Fibroblast of the aortic adventitia (primary cell): ENCODE results near the gene CTPS1. TPM values are rescaled to one million over a fixed set of nuclear protein-coding genes. Genes with fewer than 3 reads are reported as not detected.

ENCODE experiments used
- DNase-seq: peaks from one replicate; pipeline ENCODE4 v3.0.0-alpha.2; 2010; ENCODE audit warnings: low read depth
- H3K4me3 ChIP-seq: 2 replicates; pipeline ENCODE4 v1.5.1; 2011; ENCODE audit warnings: low read depth, mild to moderate bottlenecking, control low read depth, low read length, moderate library complexity
- total RNA-seq: library from RNA; depleted of rRNA; stranded (reverse); fragments of >200 nt; gene quantifications from 2 replicates; pipeline ENCODE4 v1.2.3, GENCODE V29; 2012; ENCODE audit warnings: low replicate concordance
- TF ChIP-seq, protein P1 (sequence below): IDR thresholded peaks from 2 replicates; pipeline ENCODE4 v1.5.1; 2011; ENCODE audit warnings: mild to moderate bottlenecking, low read length, control low read depth, inconsistent platforms; ENCODE audit not compliant: insufficient read depth

The CTPS1 gene
- total RNA-seq, 1 donor: 22.9 TPM

DNA sequence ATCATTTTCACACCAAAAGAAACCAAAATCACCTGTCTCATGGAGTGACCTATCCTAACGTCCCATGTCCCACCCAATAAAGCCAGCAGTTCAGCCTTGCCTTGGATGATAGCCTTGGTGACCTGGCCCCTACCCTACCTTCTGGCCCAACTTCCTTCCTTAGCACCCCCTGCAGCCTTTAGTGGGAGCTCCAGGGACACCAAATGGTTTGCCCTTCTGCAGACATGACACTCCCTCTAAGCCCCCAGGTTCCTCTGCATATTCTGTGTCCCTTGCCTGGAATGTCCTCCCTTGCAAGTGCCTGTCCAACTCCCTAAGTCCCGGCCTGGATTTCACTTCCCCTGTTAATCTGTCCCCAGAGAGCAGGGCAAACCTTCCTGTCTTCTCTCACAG lies 39.9 kb downstream of the CTPS1 start:
- no peak for DNase-seq
- no peak overlapping the region for H3K4me3 ChIP-seq
- TF ChIP-seq, protein P1, sequence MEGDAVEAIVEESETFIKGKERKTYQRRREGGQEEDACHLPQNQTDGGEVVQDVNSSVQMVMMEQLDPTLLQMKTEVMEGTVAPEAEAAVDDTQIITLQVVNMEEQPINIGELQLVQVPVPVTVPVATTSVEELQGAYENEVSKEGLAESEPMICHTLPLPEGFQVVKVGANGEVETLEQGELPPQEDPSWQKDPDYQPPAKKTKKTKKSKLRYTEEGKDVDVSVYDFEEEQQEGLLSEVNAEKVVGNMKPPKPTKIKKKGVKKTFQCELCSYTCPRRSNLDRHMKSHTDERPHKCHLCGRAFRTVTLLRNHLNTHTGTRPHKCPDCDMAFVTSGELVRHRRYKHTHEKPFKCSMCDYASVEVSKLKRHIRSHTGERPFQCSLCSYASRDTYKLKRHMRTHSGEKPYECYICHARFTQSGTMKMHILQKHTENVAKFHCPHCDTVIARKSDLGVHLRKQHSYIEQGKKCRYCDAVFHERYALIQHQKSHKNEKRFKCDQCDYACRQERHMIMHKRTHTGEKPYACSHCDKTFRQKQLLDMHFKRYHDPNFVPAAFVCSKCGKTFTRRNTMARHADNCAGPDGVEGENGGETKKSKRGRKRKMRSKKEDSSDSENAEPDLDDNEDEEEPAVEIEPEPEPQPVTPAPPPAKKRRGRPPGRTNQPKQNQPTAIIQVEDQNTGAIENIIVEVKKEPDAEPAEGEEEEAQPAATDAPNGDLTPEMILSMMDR: no peak

DNA sequence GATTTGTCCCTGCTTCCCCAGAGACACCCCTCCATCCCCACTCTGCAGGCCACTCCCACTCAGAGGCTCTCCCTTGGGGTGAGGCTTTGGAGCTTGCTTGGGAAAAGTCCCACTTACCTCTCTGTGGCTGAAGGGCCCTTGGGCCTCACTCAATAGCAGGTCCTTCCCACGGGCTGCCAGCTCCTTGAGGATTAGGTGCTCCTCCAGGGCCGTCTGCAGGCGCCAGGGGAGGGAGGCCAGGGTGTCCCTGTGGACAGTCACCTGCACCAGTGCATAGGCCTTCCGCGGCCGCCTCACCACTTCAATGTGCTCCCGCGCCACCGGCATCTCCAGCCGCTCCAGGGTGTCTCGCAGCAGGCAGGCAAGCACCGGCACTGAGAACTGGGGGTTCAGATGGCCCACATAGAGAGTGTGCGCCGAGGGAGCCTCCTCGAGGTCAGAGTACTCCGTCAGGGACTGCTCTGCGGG lies 40.6 kb downstream of the CTPS1 start:
- no peak for DNase-seq
- no peak overlapping the region for H3K4me3 ChIP-seq
- TF ChIP-seq, protein P1: no peak

DNA sequence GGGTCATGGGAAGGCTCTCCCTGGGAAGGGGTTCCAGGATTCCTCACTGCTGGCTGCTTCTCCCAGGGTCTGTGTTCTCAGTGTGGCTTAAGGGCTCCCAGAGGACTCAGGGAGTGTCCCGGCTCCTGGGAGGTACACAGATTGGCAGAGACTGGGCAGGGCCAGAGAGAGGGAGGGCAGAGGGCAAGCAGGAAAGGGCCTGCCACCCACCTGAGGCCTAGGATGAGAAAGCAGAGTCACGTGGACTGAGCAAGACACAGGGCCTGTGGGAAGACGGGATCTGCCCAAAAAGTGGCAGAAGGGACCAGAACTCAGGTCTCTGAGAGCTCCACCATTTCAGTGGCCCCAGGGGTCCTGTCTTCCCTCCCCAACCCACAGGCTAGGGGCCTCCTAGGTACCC lies 41.2 kb downstream of the CTPS1 start:
- no peak overlapping the region for H3K4me3 ChIP-seq
- DNase-seq: no peak
- TF ChIP-seq, protein P1: no peak

DNA sequence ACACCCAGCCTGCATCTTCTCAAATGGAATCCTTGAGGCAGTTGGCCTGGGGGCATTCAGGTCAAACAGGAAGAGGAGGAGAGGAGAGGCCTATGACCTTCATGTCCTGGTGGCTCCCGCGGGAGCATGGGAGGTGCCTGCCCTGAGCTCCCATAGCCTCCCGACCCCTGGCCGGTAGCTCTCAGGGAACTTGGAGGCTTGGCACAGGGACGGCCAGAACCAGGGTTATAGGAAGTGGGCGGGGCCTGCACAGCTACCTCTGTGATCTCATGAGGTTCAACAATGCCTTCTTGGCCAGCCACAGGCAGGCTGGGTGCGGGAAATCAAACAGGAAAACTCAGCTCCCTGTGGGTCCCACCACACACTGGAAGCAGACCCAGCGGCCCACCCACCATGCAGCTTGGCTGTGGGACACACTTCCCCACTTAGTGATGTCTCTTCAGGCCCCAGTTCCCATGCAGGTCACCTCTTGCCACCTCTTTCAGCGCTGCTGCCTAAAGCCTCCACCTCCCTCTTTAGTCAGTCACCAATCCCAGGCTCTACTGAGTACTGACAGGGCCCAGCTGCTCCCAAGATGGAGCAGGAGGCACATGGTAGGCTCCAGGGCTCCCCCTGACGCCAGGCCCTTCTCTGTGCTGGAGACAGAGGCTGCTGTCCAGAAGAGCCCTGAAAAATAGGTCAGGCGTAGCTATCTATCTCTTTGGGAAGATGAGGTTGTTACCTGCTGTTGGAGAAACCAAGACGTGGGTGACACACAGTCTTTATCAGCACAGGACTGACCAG lies 42.2 kb downstream of the CTPS1 start, which contains the start of gene SLFNL1:
TSS of gene SLFNL1 (minus strand) at position 200 of the 783 bp plus-strand sequence. CDS start 1,065 bp downstream, outside the sequence.
- no peak within 1 kb of the TSS for H3K4me3 ChIP-seq
- TF ChIP-seq, protein P1: no peak
- no peak for DNase-seq

DNA sequence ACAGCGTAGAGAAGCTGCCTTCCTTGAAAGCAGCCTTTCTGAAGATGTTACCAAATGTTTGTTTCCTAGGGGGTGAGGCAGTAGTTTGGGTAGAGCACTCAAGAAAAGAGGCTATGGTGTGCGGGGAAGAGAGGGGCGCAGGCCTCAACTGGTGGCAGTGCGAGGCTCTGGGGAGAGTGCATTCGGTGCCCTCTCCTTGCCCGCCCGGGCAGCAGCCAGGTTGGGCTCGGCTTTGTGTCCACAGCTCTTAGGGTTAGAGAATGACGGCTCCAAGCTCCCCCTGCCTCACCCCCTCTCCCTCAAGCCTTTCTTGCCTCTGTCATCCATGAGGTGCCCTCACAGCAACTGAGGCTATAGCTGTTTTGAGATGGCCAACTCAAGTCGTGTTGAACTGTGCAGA lies 42.9 kb downstream of the CTPS1 start:
- TF ChIP-seq, protein P1: no peak
- no peak for DNase-seq
- H3K4me3 ChIP-seq: no peak overlapping the region

DNA sequence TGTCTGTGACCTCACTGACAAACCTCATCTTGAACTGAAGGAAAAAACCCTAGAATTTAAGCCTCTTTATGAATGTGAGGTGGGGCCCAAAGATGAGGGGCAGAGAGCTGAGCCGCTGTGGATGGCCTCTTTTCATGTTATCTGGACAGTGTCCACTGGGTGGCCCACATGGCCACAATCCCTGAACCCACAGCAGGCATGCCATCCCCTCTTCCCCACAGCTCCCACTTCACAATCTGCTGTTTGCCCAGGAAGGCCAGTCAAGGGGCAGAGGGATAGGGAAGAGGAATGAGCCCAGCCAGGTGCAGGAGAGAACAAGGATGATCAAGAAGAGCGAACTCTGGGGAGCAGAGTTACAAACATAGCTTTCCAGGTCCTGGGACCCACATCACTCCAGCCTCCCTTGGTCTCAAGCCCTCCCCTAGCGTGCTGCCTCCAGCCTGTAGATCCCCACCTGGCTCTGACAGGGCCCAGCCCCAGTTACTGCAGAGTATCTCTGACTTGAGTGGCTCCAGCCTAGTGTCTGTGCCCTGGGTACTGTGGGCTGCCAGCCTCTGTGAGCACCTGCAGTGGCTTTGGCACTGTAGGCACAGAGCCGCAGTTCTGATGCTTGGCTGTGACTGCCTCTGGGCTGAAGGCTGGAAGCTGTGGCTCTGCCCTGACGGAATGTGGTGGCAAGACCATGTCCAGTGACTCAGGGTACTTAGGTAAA lies 43.9 kb downstream of the CTPS1 start:
- H3K4me3 ChIP-seq: no peak overlapping the region
- TF ChIP-seq, protein P1: peak; percentile 34
- no peak for DNase-seq
